CD4-positive, alpha-beta T cell (primary cell): ENCODE results near the gene CYP27B1. TPM values are rescaled to one million over a fixed set of nuclear protein-coding genes. Genes with fewer than 3 reads are reported as not detected.
"Not testable (repeated sequence)": the region's sequence is repeated elsewhere in the genome, so short reads cannot be mapped to it uniquely, and the experiment has no call there.

ENCODE experiments used
- ATAC-seq: fragments of 200-7000 bp; cut with Tn5 transposase; one replicate; pipeline ENCODE4 v1.10.0; 2022; ENCODE audit warnings: mild to moderate bottlenecking; ENCODE audit not compliant: poor library complexity
- CTCF ChIA-PET: fragments of 350-600 bp; sonication (Branson Sonifier 250); formaldehyde crosslinking; loops from one replicate; lab custom pipeline; 2021; ENCODE audit warnings: antibody characterized with exemption, inconsistent platforms; lab: Charles Lee
- POLR2A ChIA-PET: fragments of 350-600 bp; sonication (Branson Sonifier 250); formaldehyde crosslinking; loops from one replicate; lab custom pipeline; 2021; ENCODE audit warnings: antibody characterized with exemption, inconsistent platforms; lab: Charles Lee
- DNase-seq, 14 experiments: peaks; one replicate each; pipeline ENCODE4 v3.0.0-alpha.2; 2013 to 2020; ENCODE audit warnings: mixed read lengths in 2 of 14
- H3K27ac ChIP-seq, 2 donors: one replicate each; pipeline versions ENCODE4 v1.5.1 to v1.7.0; 2013; ENCODE audit warnings: low read length in 2 of 2, low read depth in 1 of 2, mild to moderate bottlenecking in 1 of 2
- H3K27me3 ChIP-seq, 2 experiments: 1 replicate in 1 of 2; 2 replicates in 1 of 2; pipeline versions ENCODE4 v1.6.1 to v1.7.0; 2013; ENCODE audit warnings: low read length in 2 of 2, control low read depth in 1 of 2, mild to moderate bottlenecking in 1 of 2, moderate library complexity in 1 of 2; ENCODE audit not compliant: insufficient read depth in 2 of 2, control insufficient read depth in 1 of 2
- H3K36me3 ChIP-seq: one replicate; pipeline ENCODE4 v1.6.1; 2013; ENCODE audit warnings: low read length, control low read depth; ENCODE audit not compliant: insufficient read depth
- H3K4me1 ChIP-seq: one replicate; pipeline ENCODE4 v1.6.1; 2013; ENCODE audit warnings: low read length, control low read depth; ENCODE audit not compliant: insufficient read depth
- H3K4me3 ChIP-seq: one replicate; pipeline ENCODE4 v1.5.1; 2013; ENCODE audit warnings: mild to moderate bottlenecking, low read length, moderate library complexity
- H3K9me3 ChIP-seq, 2 experiments: 1 replicate in 1 of 2; 2 replicates in 1 of 2; pipeline versions ENCODE4 v1.6.1 to v1.7.0; 2013; ENCODE audit warnings: low read length in 2 of 2, mild to moderate bottlenecking in 2 of 2, control low read depth in 1 of 2, moderate library complexity in 1 of 2; ENCODE audit not compliant: control insufficient read depth in 1 of 2, insufficient read depth in 1 of 2
- H3K27ac Mint-ChIP-seq: one replicate; pipeline ENCODE4 v1.8.0; 2020; ENCODE audit warnings: mixed read lengths
- H3K27me3 Mint-ChIP-seq: one replicate; pipeline ENCODE4 v1.8.0; 2021; ENCODE audit warnings: mixed read lengths
- H3K36me3 Mint-ChIP-seq: one replicate; pipeline ENCODE4 v1.8.0; 2021; ENCODE audit warnings: low read depth, mixed read lengths
- H3K4me1 Mint-ChIP-seq: one replicate; pipeline ENCODE4 v1.8.0; 2021; ENCODE audit warnings: low read depth, mixed read lengths
- H3K4me3 Mint-ChIP-seq: one replicate; pipeline ENCODE4 v1.8.0; 2020; ENCODE audit warnings: mild to moderate bottlenecking, mixed read lengths
- H3K9me3 Mint-ChIP-seq: one replicate; pipeline ENCODE4 v1.8.0; 2020; ENCODE audit warnings: mixed read lengths
- CTCF ChIP-seq: fragments of 200-600 bp; IDR thresholded peaks from one replicate; pipeline ENCODE4 v1.8.0; 2022; ENCODE audit warnings: antibody characterized with exemption, mild to moderate bottlenecking
- intact Hi-C, 2 experiments: fragments of 100-400 bp; cut with DNase I in 1 of 2; cut with micrococcal nuclease in 1 of 2; formaldehyde crosslinking; loops; one replicate each; pipeline versions ENCODE4 v1.15.1 to v1.9.0; 2023 to 2025; cut with DNase I, micrococcal nuclease
- total RNA-seq, 174 experiments: library from RNA in 2 of 174; stranded (reverse) in 2 of 174; gene quantifications; one replicate each; pipeline ENCODE4 v1.2.3 and lab custom pipeline; 2021 to 2026

The CYP27B1 gene
- total RNA-seq, 2 experiments from 2014 or later: 1.0 to 1.4 TPM

- no peak for ATAC-seq
- Histone ChIP-seq H3K4me3 (no peak overlapping the region), H3K27ac (no peak overlapping the region), H3K36me3 (peaks cover 2% of the 10 kb centered on the region), H3K4me1 (peaks cover 50% of the 10 kb centered on the region), H3K27me3 (no peaks in the 10 kb centered on the region), H3K9me3 (no peaks in the 10 kb centered on the region)
- no peak for DNase-seq
- TF ChIP-seq CTCF: no peak
- intact Hi-C loops: no loop called here
- Mint-ChIP-seq H3K4me1 (peaks cover 30% of the 10 kb centered on the region), H3K4me3 (peak overlapping the region; percentile 52), H3K36me3 (peaks cover 7% of the 10 kb centered on the region), H3K27me3 (no peaks in the 10 kb centered on the region), H3K9me3 (no peaks in the 10 kb centered on the region), H3K27ac (no peak overlapping the region)
- ChIA-PET POLR2A (no interaction called here), CTCF (interaction anchor here (3.3 kb wide), 1 partner anchor 19 kb away, joined by 10 read pairs; no protein-coding TSS in a partner anchor)
Observed at GRCh38 chr12:57775563-57776246, 8.8 kb upstream of the CYP27B1 start.

DNA sequence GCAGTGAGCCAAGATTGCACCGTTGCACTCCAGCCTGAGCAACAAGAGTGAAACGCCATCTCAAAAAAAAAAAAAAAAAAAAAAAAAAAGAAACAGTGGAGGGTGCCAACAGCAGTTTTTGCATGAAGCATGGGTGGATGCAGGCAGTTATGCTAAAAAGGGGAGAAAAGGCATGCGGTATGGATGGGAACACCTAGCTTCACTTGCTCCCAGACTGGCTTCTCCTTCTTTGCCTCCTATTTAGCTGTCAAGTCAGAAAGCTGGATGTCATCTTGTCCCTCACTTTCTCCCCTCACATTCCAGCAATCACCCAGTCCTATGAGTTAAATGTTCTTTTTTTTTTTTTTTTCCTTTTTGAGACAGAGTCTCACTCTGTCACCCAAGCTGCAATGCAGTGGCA lies 8.2 kb upstream of the CYP27B1 start:
- no peak for TF ChIP-seq CTCF
- H3K4me3 ChIP-seq: no peak overlapping the region
- DNase-seq: no peak
- H3K27me3 ChIP-seq: no peaks in the 10 kb centered on the region
- Mint-ChIP-seq H3K4me3 (no peak overlapping the region), H3K27ac (no peak overlapping the region), H3K27me3 (no peaks in the 10 kb centered on the region), H3K9me3 (no peaks in the 10 kb centered on the region), H3K4me1 (peaks cover 23% of the 10 kb centered on the region), H3K36me3 (peaks cover 7% of the 10 kb centered on the region)
- ATAC-seq: no peak
- H3K36me3 ChIP-seq: peaks cover 3% of the 10 kb centered on the region
- peaks cover 44% of the 10 kb centered on the region for H3K4me1 ChIP-seq
- POLR2A ChIA-PET: no interaction called here
- no peak overlapping the region for H3K27ac ChIP-seq
- CTCF ChIA-PET: interaction anchor here (3.3 kb wide), 1 partner anchor 18 kb away, joined by 10 read pairs; no protein-coding TSS in a partner anchor
- intact Hi-C loops: no loop called here
- no peaks in the 10 kb centered on the region for H3K9me3 ChIP-seq

GRCh38 chr12:57774634-57775033 lies 7.8 kb upstream of the CYP27B1 start:
- H3K9me3 ChIP-seq, ATAC-seq, H3K27ac ChIP-seq, H3K36me3 ChIP-seq, H3K27me3 Mint-ChIP-seq, H3K4me3 Mint-ChIP-seq, H3K27ac Mint-ChIP-seq, H3K9me3 Mint-ChIP-seq, POLR2A ChIA-PET, H3K4me3 ChIP-seq, H3K27me3 ChIP-seq, DNase-seq, H3K36me3 Mint-ChIP-seq: not testable (repeated sequence)
- peaks cover 40% of the 10 kb centered on the region for H3K4me1 ChIP-seq
- CTCF ChIA-PET: interaction anchor here (3.3 kb wide), 1 partner anchor 18 kb away, joined by 10 read pairs; no protein-coding TSS in a partner anchor
- intact Hi-C loops: loop anchor here (5.0 kb wide), 2 partner anchors 68 to 73 kb away; partner anchors contain the start of gene CTDSP2 (in 1 of the 2)
- H3K4me1 Mint-ChIP-seq: peaks cover 19% of the 10 kb centered on the region
